ENCODE measurements around the gene COMMD9. TPM values are rescaled to one million over a fixed set of nuclear protein-coding genes. Genes with fewer than 3 reads are reported as not detected.

Gene COMMD9
- total RNA-seq, 1 donor from 2014 or later = 27.0 TPM

GRCh38 chr11:36309779-36310178 is 20.6 kb upstream of the COMMD9 start:
- Histone ChIP-seq H3K4me1 (no peaks in the 10 kb centered on the region), H3K4me3 (no peak overlapping the region), H3K9ac (no peak overlapping the region), H3F3A (ENCODE audit: low read depth) (no peaks in the 10 kb centered on the region), H3K9me3 (ENCODE audit: low read depth) (no peaks in the 10 kb centered on the region), H4K20me1 (ENCODE audit: low read depth) (no peaks in the 10 kb centered on the region), H3K27ac (no peak overlapping the region), H2AFZ (replicated peaks) (no peak overlapping the region), H3K4me2 (no peak overlapping the region), H3K27me3 (no peaks in the 10 kb centered on the region), H3K79me2 (ENCODE audit: low read depth) (no peaks in the 10 kb centered on the region), H3K36me3 (no peaks in the 10 kb centered on the region)
- TF ChIP-seq, protein P1, sequence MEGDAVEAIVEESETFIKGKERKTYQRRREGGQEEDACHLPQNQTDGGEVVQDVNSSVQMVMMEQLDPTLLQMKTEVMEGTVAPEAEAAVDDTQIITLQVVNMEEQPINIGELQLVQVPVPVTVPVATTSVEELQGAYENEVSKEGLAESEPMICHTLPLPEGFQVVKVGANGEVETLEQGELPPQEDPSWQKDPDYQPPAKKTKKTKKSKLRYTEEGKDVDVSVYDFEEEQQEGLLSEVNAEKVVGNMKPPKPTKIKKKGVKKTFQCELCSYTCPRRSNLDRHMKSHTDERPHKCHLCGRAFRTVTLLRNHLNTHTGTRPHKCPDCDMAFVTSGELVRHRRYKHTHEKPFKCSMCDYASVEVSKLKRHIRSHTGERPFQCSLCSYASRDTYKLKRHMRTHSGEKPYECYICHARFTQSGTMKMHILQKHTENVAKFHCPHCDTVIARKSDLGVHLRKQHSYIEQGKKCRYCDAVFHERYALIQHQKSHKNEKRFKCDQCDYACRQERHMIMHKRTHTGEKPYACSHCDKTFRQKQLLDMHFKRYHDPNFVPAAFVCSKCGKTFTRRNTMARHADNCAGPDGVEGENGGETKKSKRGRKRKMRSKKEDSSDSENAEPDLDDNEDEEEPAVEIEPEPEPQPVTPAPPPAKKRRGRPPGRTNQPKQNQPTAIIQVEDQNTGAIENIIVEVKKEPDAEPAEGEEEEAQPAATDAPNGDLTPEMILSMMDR (IDR thresholded peaks at IDR 0.05) = no peak
- Mint-ChIP-seq H3K9me3 (no peaks in the 10 kb centered on the region), H3K4me3 (no peak overlapping the region), H3K27ac (no peak overlapping the region), H3K36me3 (no peaks in the 10 kb centered on the region), H3K27me3 (ENCODE audit: insufficient read depth, low read depth) (no peaks in the 10 kb centered on the region), H3K4me1 (no peaks in the 10 kb centered on the region)
- no peak for DNase-seq (ENCODE audit: low spot score)

GRCh38 chr11:36308577-36308976 is 19.4 kb upstream of the COMMD9 start:
- Histone ChIP-seq H3K9ac (no peak overlapping the region), H3K4me2 (no peak overlapping the region), H3K9me3 (ENCODE audit: low read depth) (no peaks in the 10 kb centered on the region), H4K20me1 (ENCODE audit: low read depth) (no peaks in the 10 kb centered on the region), H3K36me3 (no peaks in the 10 kb centered on the region), H3K27me3 (no peaks in the 10 kb centered on the region), H3F3A (ENCODE audit: low read depth) (no peaks in the 10 kb centered on the region), H3K4me1 (no peaks in the 10 kb centered on the region), H3K4me3 (no peak overlapping the region), H3K79me2 (ENCODE audit: low read depth) (no peaks in the 10 kb centered on the region), H2AFZ (replicated peaks) (no peak overlapping the region), H3K27ac (no peak overlapping the region)
- no peaks in the 10 kb centered on the region for H3K36me3 Mint-ChIP-seq
- H3K27me3 Mint-ChIP-seq (ENCODE audit: insufficient read depth, low read depth) = no peaks in the 10 kb centered on the region
- no peaks in the 10 kb centered on the region for H3K4me1 Mint-ChIP-seq
- H3K4me3 Mint-ChIP-seq = no peak overlapping the region
- TF ChIP-seq EZH2 (IDR thresholded peaks at IDR 0.05) (no peak), EZH2phosphoT487 (IDR thresholded peaks at IDR 0.05) (no peak)
- TF ChIP-seq, protein P1 (IDR thresholded peaks at IDR 0.05) = no peak
- DNase-seq (ENCODE audit: low spot score) = no peak
- H3K27ac Mint-ChIP-seq = no peak overlapping the region
- no peaks in the 10 kb centered on the region for H3K9me3 Mint-ChIP-seq

- H3K4me3 Mint-ChIP-seq = no peak overlapping the region
- no peaks in the 10 kb centered on the region for H3K4me1 Mint-ChIP-seq
- Histone ChIP-seq H3K79me2 (ENCODE audit: low read depth) (no peaks in the 10 kb centered on the region), H3K9me3 (ENCODE audit: low read depth) (no peaks in the 10 kb centered on the region), H4K20me1 (ENCODE audit: low read depth) (no peaks in the 10 kb centered on the region), H3K27me3 (no peaks in the 10 kb centered on the region), H3K9ac (no peak overlapping the region), H3F3A (ENCODE audit: low read depth) (no peaks in the 10 kb centered on the region), H3K4me3 (no peak overlapping the region), H3K27ac (no peak overlapping the region), H3K4me1 (no peaks in the 10 kb centered on the region), H3K4me2 (no peak overlapping the region), H2AFZ (replicated peaks) (no peak overlapping the region), H3K36me3 (no peaks in the 10 kb centered on the region)
- no peaks in the 10 kb centered on the region for H3K27me3 Mint-ChIP-seq (ENCODE audit: insufficient read depth, low read depth)
- no peak overlapping the region for H3K27ac Mint-ChIP-seq
- H3K9me3 Mint-ChIP-seq = no peaks in the 10 kb centered on the region
- H3K36me3 Mint-ChIP-seq = no peaks in the 10 kb centered on the region
- TF ChIP-seq, protein P1 (IDR thresholded peaks at IDR 0.05) = peak; percentile 69
- TF ChIP-seq EZH2phosphoT487 (IDR thresholded peaks at IDR 0.05) = no peak
- peak; percentile 66 for DNase-seq (ENCODE audit: low spot score)
These were observed 17.7 kb upstream of the COMMD9 start for GRCh38 chr11:36306888-36307287.

DNA sequence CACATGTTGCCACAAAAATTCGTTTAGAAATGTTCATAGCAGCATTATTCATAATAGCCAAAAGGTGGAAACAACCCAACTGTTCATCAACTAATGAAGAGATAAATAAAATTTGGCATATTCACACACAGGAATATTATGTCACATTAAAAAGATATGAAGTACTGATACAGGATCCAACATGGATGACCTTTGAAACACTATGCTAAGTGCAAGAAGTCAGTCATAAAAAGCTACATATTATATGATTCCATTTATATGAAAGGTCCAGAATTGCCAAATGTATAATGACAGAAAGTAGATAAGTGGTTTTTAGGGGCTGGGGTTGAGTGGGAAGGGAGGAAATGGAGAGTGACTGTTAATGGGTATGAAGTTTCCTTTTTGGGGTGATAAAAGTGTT is 15.8 kb upstream of the COMMD9 start:
- H3K27ac ChIP-seq = no peak overlapping the region
- no peaks in the 10 kb centered on the region for H4K20me1 ChIP-seq (ENCODE audit: low read depth)
- H3K4me1 ChIP-seq = no peaks in the 10 kb centered on the region
- H3K4me2 ChIP-seq = no peak overlapping the region
- H3K9ac ChIP-seq = no peak overlapping the region
- no peaks in the 10 kb centered on the region for H3K9me3 Mint-ChIP-seq
- no peaks in the 10 kb centered on the region for H3K36me3 ChIP-seq
- no peaks in the 10 kb centered on the region for H3K9me3 ChIP-seq (ENCODE audit: low read depth)
- H3K27ac Mint-ChIP-seq = no peak overlapping the region
- no peak overlapping the region for H2AFZ ChIP-seq (replicated peaks)
- no peaks in the 10 kb centered on the region for H3F3A ChIP-seq (ENCODE audit: low read depth)
- H3K4me1 Mint-ChIP-seq = no peaks in the 10 kb centered on the region
- DNase-seq (ENCODE audit: low spot score) = no peak
- TF ChIP-seq EZH2phosphoT487 (IDR thresholded peaks at IDR 0.05) = no peak
- no peaks in the 10 kb centered on the region for H3K79me2 ChIP-seq (ENCODE audit: low read depth)
- H3K4me3 Mint-ChIP-seq = no peak overlapping the region
- no peak overlapping the region for H3K4me3 ChIP-seq
- no peaks in the 10 kb centered on the region for H3K27me3 ChIP-seq
- no peaks in the 10 kb centered on the region for H3K27me3 Mint-ChIP-seq (ENCODE audit: insufficient read depth, low read depth)
- no peaks in the 10 kb centered on the region for H3K36me3 Mint-ChIP-seq
